ENCODE measurements around the gene FNIP2. TPM values are rescaled to one million over a fixed set of nuclear protein-coding genes. Genes with fewer than 3 reads are reported as not detected.

Gene FNIP2
- total RNA-seq, 1 donor from 2014 or later, result 44.2 TPM

DNA sequence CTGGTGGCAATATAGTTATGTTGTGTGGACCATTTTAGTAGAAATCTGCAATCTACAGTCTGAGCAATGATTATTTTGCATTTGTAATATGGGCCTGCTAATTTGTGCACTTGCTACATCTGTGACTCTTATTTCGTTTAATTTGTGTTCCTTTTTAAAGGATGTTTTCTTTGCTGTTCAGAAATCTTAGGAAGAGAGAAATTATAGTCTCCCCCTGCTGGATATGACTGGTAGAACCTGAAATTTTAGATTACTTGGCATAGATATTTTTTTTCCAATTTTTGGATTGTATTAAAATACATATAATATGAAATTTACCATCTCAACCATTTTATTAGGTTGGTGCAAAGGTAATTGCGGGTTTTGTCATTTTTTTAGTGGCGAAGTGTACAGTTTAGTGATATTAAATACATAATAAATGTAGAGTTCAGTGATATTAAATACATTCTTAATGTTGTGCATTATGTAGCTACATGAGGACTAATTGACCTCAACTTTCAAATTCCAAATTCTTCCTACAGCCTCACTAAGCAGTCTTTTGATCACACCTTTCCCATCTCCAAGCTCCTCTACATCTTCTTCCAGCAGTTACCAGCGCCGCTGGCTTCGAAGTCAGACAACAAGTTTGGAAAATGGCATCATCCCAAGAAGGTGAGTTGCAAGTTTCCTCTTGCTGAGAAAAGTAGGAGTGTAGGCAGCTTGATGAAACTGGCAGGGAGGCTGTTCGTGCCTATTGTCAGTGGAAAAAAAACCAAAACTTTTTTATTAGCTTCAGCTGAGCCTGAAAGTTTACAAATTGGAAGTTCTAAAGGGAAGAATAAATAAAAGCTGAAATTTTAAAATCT is 82.2 kb downstream of the FNIP2 start:
- no peaks in the 10 kb centered on the region for H3K36me3 ChIP-seq (ENCODE audit: control insufficient read depth, insufficient read depth, low read length)
- TF ChIP-seq, protein P1, sequence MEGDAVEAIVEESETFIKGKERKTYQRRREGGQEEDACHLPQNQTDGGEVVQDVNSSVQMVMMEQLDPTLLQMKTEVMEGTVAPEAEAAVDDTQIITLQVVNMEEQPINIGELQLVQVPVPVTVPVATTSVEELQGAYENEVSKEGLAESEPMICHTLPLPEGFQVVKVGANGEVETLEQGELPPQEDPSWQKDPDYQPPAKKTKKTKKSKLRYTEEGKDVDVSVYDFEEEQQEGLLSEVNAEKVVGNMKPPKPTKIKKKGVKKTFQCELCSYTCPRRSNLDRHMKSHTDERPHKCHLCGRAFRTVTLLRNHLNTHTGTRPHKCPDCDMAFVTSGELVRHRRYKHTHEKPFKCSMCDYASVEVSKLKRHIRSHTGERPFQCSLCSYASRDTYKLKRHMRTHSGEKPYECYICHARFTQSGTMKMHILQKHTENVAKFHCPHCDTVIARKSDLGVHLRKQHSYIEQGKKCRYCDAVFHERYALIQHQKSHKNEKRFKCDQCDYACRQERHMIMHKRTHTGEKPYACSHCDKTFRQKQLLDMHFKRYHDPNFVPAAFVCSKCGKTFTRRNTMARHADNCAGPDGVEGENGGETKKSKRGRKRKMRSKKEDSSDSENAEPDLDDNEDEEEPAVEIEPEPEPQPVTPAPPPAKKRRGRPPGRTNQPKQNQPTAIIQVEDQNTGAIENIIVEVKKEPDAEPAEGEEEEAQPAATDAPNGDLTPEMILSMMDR (IDR thresholded peaks at IDR 0.05; ENCODE audit: insufficient read depth, low read length, poor library complexity, severe bottlenecking), result peak; percentile 39
- H3K4me3 ChIP-seq (ENCODE audit: low read depth, low read length), result no peak overlapping the region
- no peak for DNase-seq (ENCODE audit: low read depth)
- H3K27me3 ChIP-seq (ENCODE audit: control insufficient read depth, insufficient read depth, low read length), result no peaks in the 10 kb centered on the region

DNA sequence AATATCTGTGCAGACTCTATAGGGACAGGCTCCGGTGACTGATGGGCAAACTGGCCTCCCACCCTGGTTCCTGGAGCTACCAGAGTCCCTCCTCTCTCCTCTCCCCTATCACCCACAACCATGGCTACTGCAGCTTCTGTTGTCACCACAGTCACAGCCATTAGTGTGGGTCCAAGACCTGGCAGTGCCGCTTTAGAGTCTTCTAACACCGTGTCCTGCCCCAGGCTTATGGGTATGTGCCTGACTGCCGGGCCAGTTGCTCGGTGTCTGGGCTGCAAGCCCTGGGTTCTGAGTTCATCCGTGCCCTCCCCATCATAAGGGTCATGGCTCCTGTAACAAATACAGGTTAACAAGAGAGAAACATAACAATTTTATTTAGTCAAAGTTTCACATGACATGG is 85.4 kb downstream of the FNIP2 start:
- no peak overlapping the region for H3K4me3 ChIP-seq (ENCODE audit: low read depth, low read length)
- H3K36me3 ChIP-seq (ENCODE audit: control insufficient read depth, insufficient read depth, low read length), result no peaks in the 10 kb centered on the region
- TF ChIP-seq, protein P1 (IDR thresholded peaks at IDR 0.05; ENCODE audit: insufficient read depth, low read length, poor library complexity, severe bottlenecking), result no peak
- DNase-seq (ENCODE audit: low read depth), result no peak
- no peaks in the 10 kb centered on the region for H3K27me3 ChIP-seq (ENCODE audit: control insufficient read depth, insufficient read depth, low read length)

- Histone ChIP-seq H3K27me3 (ENCODE audit: control insufficient read depth, insufficient read depth, low read length) (no peaks in the 10 kb centered on the region), H3K4me3 (ENCODE audit: low read depth, low read length) (no peak overlapping the region), H3K36me3 (ENCODE audit: control insufficient read depth, insufficient read depth, low read length) (no peaks in the 10 kb centered on the region)
- peak; percentile 4 for DNase-seq (ENCODE audit: low read depth)
- TF ChIP-seq, protein P1 (IDR thresholded peaks at IDR 0.05; ENCODE audit: insufficient read depth, low read length, poor library complexity, severe bottlenecking), result peak; percentile 40
Measured at GRCh38 chr4:158856852-158857251, 88.0 kb downstream of the FNIP2 start.

GRCh38 chr4:158857951-158858350 is 89.1 kb downstream of the FNIP2 start:
- Histone ChIP-seq H3K27me3 (ENCODE audit: control insufficient read depth, insufficient read depth, low read length) (no peaks in the 10 kb centered on the region), H3K36me3 (ENCODE audit: control insufficient read depth, insufficient read depth, low read length) (no peaks in the 10 kb centered on the region), H3K4me3 (ENCODE audit: low read depth, low read length) (no peak overlapping the region)
- DNase-seq (ENCODE audit: low read depth), result no peak
- TF ChIP-seq, protein P1 (IDR thresholded peaks at IDR 0.05; ENCODE audit: insufficient read depth, low read length, poor library complexity, severe bottlenecking), result no peak

DNA sequence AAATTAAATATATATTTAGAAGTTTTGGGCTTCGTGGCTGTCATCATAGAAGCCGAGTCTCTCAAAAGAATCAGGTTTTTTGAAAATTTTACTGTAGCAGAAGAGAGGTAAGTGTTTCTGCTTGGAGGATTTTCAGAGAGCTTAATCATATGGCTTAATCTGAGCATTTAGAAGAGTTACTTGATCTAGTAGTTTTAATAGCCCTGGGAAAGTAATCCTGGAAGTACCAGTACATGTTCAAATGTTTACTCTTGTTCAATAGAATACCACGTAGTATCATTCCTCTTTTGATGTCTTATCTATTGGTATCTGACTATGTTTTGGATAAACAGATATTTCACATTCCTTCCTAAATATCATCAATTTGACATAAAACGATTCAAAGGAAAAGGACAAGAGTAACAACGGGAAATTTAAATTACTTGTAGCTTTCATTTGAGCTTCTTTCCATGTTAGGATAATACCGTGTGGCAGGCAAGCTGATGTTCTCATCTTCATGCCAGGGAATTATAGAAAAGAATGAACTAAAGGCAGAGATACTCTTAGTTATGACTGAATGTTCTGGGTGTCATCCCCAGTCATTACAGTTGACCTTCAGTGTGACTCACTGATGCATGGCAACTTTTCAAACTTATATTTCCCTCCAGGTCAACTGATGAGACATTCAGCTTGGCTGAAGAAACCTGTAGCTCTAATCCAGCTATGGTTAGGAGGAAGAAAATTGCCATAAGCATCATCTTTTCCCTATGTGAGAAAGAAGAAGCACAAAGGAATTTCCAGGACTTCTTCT is 89.8 kb downstream of the FNIP2 start:
- Histone ChIP-seq H3K4me3 (ENCODE audit: low read depth, low read length) (no peak overlapping the region), H3K36me3 (ENCODE audit: control insufficient read depth, insufficient read depth, low read length) (no peaks in the 10 kb centered on the region), H3K27me3 (ENCODE audit: control insufficient read depth, insufficient read depth, low read length) (no peaks in the 10 kb centered on the region)
- DNase-seq (ENCODE audit: low read depth), result no peak
- TF ChIP-seq, protein P1 (IDR thresholded peaks at IDR 0.05; ENCODE audit: insufficient read depth, low read length, poor library complexity, severe bottlenecking), result no peak
